Vagina (tissue), 2 donors: ENCODE results near the gene ISG15.

Source experiments
- CTCF ChIP-seq, 3 experiments: fragments of 450-650 bp in 2 of 3; fragments of 200-600 bp in 1 of 3; sonication (generic) in 1 of 3; IDR thresholded peaks; one replicate each; pipeline ENCODE4 v1.5.1; 2017 to 2019; ENCODE audit warnings: antibody characterized with exemption in 3 of 3, mild to moderate bottlenecking in 2 of 3, moderate library complexity in 2 of 3
- POLR2A ChIP-seq, 2 donors: fragments of 450-650 bp; IDR thresholded peaks; one replicate each; pipeline ENCODE4 v1.6.1; 2017; ENCODE audit warnings: antibody characterized with exemption in 2 of 2, mild to moderate bottlenecking in 2 of 2, moderate library complexity in 2 of 2
- POLR2AphosphoS5 ChIP-seq, 2 donors: sonication (generic); formaldehyde crosslinking; IDR thresholded peaks; one replicate each; pipeline ENCODE4 v1.9.0; 2017; ENCODE audit warnings: antibody characterized with exemption in 2 of 2, mild to moderate bottlenecking in 2 of 2, low read depth in 1 of 2; ENCODE audit not compliant: insufficient read depth in 1 of 2

DNA sequence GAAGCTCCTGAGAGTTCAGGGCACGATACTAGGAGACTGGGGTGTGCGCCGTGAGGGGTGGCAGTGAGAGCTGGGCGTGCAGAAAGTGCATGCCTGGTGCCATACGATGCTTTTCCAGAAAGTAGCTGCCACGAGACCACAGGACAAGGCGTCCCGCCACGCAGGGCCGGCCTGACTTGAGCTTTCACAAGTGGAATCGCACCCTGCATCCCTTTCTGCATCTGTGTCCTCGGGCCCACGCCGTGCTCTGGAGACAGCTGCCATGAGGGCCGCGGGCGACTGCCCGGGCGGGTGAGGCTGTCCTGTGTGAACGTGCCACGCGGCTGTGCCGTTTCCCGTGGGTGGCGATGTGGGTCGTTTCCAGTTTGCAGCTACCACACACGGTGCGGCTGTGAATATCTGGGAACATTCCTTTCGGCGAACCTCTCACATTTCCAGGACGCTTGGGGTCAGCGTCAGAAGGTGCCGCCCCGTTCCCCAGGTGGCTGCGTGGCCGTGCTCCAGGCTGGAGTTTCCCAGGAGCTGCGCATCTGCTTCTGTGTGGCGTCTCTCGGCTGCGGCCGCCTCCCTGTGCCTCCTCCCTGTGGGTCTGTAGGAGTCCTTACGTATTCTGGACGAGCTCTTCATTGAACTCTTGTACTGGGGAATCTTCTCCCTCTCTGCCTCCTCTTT is 30.4 kb upstream of the ISG15 start:
- no peak for TF ChIP-seq CTCF (IDR thresholded peaks at IDR 0.05)
- TF ChIP-seq POLR2A (IDR thresholded peaks at IDR 0.05), result no peak
- no peak for TF ChIP-seq POLR2AphosphoS5 (IDR thresholded peaks at IDR 0.05; ENCODE audit: insufficient read depth in 1 of 2, low read depth in 1 of 2)
